HCT116 (cell line): ENCODE measurements around the gene HSF4. TPM values are rescaled to one million over a fixed set of nuclear protein-coding genes. Genes with fewer than 3 reads are reported as not detected.

ENCODE experiments used
- ATAC-seq: fragments of 200-7000 bp; cut with Tn5 transposase; 2 replicates; pipeline ENCODE4 v1.9.1; 2020; ENCODE audit warnings: mild to moderate bottlenecking, moderate library complexity
- BruUV-seq: library from RNA; stranded (reverse); fragments of 400-500 nt; replicated peaks from 2 replicates; lab custom pipeline; 2021; lab: Mats Ljungman, UMichigan
- CTCF ChIA-PET: fragments of 300-600 bp; sonication (Branson Sonifier 250); formaldehyde crosslinking; loops from one replicate; lab custom pipeline; 2021; ENCODE audit warnings: antibody characterized with exemption; lab: Charles Lee
- POLR2A ChIA-PET: fragments of 300-600, 350-600 bp; sonication (Branson Sonifier 250); formaldehyde crosslinking; loops from one replicate; lab custom pipeline; 2021; ENCODE audit warnings: antibody characterized with exemption; lab: Charles Lee
- RAD21 ChIA-PET, 2 experiments: fragments of 300-600 bp; sonication (Branson Sonifier 250); formaldehyde crosslinking; loops; one replicate each; lab custom pipeline; 2023; ENCODE audit warnings: low total read pairs in 2 of 2; ENCODE audit not compliant: uncharacterized antibody in 2 of 2, unreplicated experiment in 2 of 2, low non-redundant PET in 1 of 2; lab: Charles Lee
- DNase-seq: peaks from one replicate; pipeline ENCODE4 v3.0.0-alpha.2; 2010; ENCODE audit warnings: low read depth, low spot score
- H2AFZ ChIP-seq: fragments of 200-600 bp; shearing (Covaris generic), sonication (generic); 2 replicates; pipeline ENCODE4 v1.6.1; 2017; ENCODE audit warnings: low read depth, mixed run types, mixed read lengths, antibody characterized with exemption, low read length; ENCODE audit not compliant: poor library complexity, severe bottlenecking
- H3K27ac ChIP-seq: 2 replicates; pipeline ENCODE4 v1.5.1; 2012; ENCODE audit warnings: low read depth, low read length
- H3K27me3 ChIP-seq: fragments of 200-600 bp; sonication (generic); 2 replicates; pipeline ENCODE4 v1.6.1; 2016; ENCODE audit warnings: mixed run types, low read length, mixed read lengths; ENCODE audit not compliant: insufficient read depth
- H3K36me3 ChIP-seq, 2 experiments: fragments of 200-500 bp in 1 of 2; fragments of 200-600 bp in 1 of 2; sonication (Bioruptor generic) in 1 of 2; sonication (generic) in 1 of 2; 2 replicates each; pipeline versions ENCODE4 v1.5.1 to v1.6.1; 2014 to 2016; ENCODE audit warnings: low read length in 2 of 2, inconsistent platforms in 1 of 2, mixed read lengths in 1 of 2, mixed run types in 1 of 2; ENCODE audit not compliant: insufficient read depth in 2 of 2, control insufficient read depth in 1 of 2
- H3K4me1 ChIP-seq, 2 experiments: fragments of 200-600 bp in 1 of 2; sonication (generic) in 1 of 2; 2 replicates each; pipeline versions ENCODE4 v1.5.1 to v1.6.1; 2012 to 2017; ENCODE audit warnings: low read length in 2 of 2, inconsistent platforms in 1 of 2, mild to moderate bottlenecking in 1 of 2, mixed read lengths in 1 of 2, mixed run types in 1 of 2, moderate library complexity in 1 of 2; ENCODE audit not compliant: insufficient read depth in 2 of 2, control insufficient read depth in 1 of 2
- H3K4me2 ChIP-seq: fragments of 200-600 bp; sonication (generic); 2 replicates; pipeline ENCODE4 v1.6.1; 2017; ENCODE audit warnings: mixed run types, low read length, mixed read lengths
- H3K4me3 ChIP-seq, 2 experiments: fragments of 200-600 bp in 1 of 2; sonication (generic) in 1 of 2; replicated peaks in 1 of 2; 2 replicates each; pipeline ENCODE4 v1.5.1; 2011 to 2016; ENCODE audit warnings: low read length in 2 of 2, control low read depth in 1 of 2, low read depth in 1 of 2, mild to moderate bottlenecking in 1 of 2, mixed read lengths in 1 of 2, mixed run types in 1 of 2
- H3K79me2 ChIP-seq: fragments of 200-600 bp; sonication (generic); 2 replicates; pipeline ENCODE4 v1.6.1; 2017; ENCODE audit warnings: mild to moderate bottlenecking, mixed run types, low read length, moderate library complexity, mixed read lengths; ENCODE audit not compliant: insufficient read depth
- H3K9ac ChIP-seq: fragments of 200-600 bp; sonication (generic); 2 replicates; pipeline ENCODE4 v1.6.1; 2016; ENCODE audit warnings: low read length, mixed read lengths
- H3K9me2 ChIP-seq: fragments of 200-600 bp; sonication (generic), shearing (Covaris generic); 2 replicates; pipeline ENCODE4 v1.6.1; 2017; ENCODE audit warnings: mixed run types, mild to moderate bottlenecking, moderate library complexity; ENCODE audit not compliant: insufficient read depth
- H3K9me3 ChIP-seq, 2 experiments: fragments of 200-500 bp in 1 of 2; fragments of 200-600 bp in 1 of 2; sonication (Bioruptor generic) in 1 of 2; sonication (generic) in 1 of 2; 2 replicates each; pipeline ENCODE4 v1.6.1; 2014 to 2017; ENCODE audit warnings: low read length in 2 of 2, mixed read lengths in 2 of 2, inconsistent platforms in 1 of 2, low read depth in 1 of 2, mild to moderate bottlenecking in 1 of 2, mixed run types in 1 of 2, moderate library complexity in 1 of 2; ENCODE audit not compliant: control insufficient read depth in 1 of 2, insufficient read depth in 1 of 2
- H4K20me1 ChIP-seq: fragments of 200-600 bp; sonication (generic), shearing (Covaris generic); 2 replicates; pipeline ENCODE4 v1.6.1; 2017; ENCODE audit warnings: mixed run types, mild to moderate bottlenecking, moderate library complexity; ENCODE audit not compliant: insufficient read depth
- ATF3 ChIP-seq: IDR thresholded peaks from 2 replicates; pipeline ENCODE4 v1.6.1; 2012
- CBX3 ChIP-seq: IDR thresholded peaks from 2 replicates; pipeline ENCODE4 v1.6.1; 2012; ENCODE audit warnings: low read depth
- CEBPB ChIP-seq: IDR thresholded peaks from 2 replicates; pipeline ENCODE4 v1.6.1; 2012; ENCODE audit warnings: low read depth
- EGR1 ChIP-seq: IDR thresholded peaks from 2 replicates; pipeline ENCODE4 v1.6.1; 2012; ENCODE audit warnings: low read depth
- EZH2 ChIP-seq: fragments of 200-600 bp; sonication (generic); IDR thresholded peaks from 2 replicates; pipeline ENCODE4 v1.6.1; 2017; ENCODE audit warnings: antibody characterized with exemption, mixed run types
- JUND ChIP-seq: IDR thresholded peaks from 2 replicates; pipeline ENCODE4 v1.6.1; 2012
- POLR2A ChIP-seq: IDR thresholded peaks from 2 replicates; pipeline ENCODE4 v1.7.0; 2011; ENCODE audit warnings: borderline replicate concordance; ENCODE audit not compliant: insufficient read depth, insufficient read length; ENCODE audit errors: extremely low read depth
- POLR2AphosphoS5 ChIP-seq: IDR thresholded peaks from 2 replicates; pipeline ENCODE4 v1.6.1; 2011; ENCODE audit warnings: mild to moderate bottlenecking, low read depth, low read length, moderate library complexity
- RAD21 ChIP-seq: IDR thresholded peaks from 2 replicates; pipeline ENCODE4 v1.6.1; 2012; ENCODE audit warnings: low read depth, mild to moderate bottlenecking
- SP1 ChIP-seq: IDR thresholded peaks from 2 replicates; pipeline ENCODE4 v1.6.1; 2012; ENCODE audit warnings: low read depth
- SRF ChIP-seq: IDR thresholded peaks from 2 replicates; pipeline ENCODE4 v1.6.1; 2012; ENCODE audit warnings: low read depth
- YY1 ChIP-seq: IDR thresholded peaks from 2 replicates; pipeline ENCODE4 v1.6.1; 2011; ENCODE audit warnings: low read length, low read depth, moderate library complexity, mild to moderate bottlenecking; ENCODE audit not compliant: insufficient replicate concordance; ENCODE audit errors: extremely low read depth
- ZNF274 ChIP-seq: fragments of 200-500 bp; sonication (Bioruptor generic); IDR thresholded peaks from 2 replicates; pipeline ENCODE4 v1.6.1; 2014; ENCODE audit warnings: mild to moderate bottlenecking, low read depth, low read length, inconsistent platforms
- intact Hi-C: fragments of 100-400 bp; cut with micrococcal nuclease; formaldehyde crosslinking; loops from 2 replicates; pipeline ENCODE4 v1.10.0; 2022
- total RNA-seq: library from RNA; stranded (reverse); gene quantifications from one replicate; pipeline ENCODE4 v1.2.1, GENCODE V29; 2021; ENCODE audit not compliant: unreplicated experiment
- TF ChIP-seq, protein P1 (sequence below), 3 experiments: fragments of 200-600 bp in 1 of 3; sonication (generic) in 1 of 3; IDR thresholded peaks in 2 of 3; conservative IDR thresholded peaks in 1 of 3; 2 replicates each; pipeline ENCODE4 v1.5.1; 2012 to 2017; ENCODE audit warnings: low read depth in 2 of 3, low read length in 2 of 3, antibody characterized with exemption in 1 of 3, borderline replicate concordance in 1 of 3, control low read depth in 1 of 3, mild to moderate bottlenecking in 1 of 3, mixed read lengths in 1 of 3, mixed run types in 1 of 3, moderate library complexity in 1 of 3; ENCODE audit not compliant: insufficient read depth in 1 of 3
- TF ChIP-seq, protein P2 (sequence below): IDR thresholded peaks from 2 replicates; pipeline ENCODE4 v1.6.1; 2011; ENCODE audit warnings: mild to moderate bottlenecking, low read length, moderate library complexity; ENCODE audit not compliant: insufficient replicate concordance; ENCODE audit errors: extremely low read depth
- TF ChIP-seq, protein P3 (sequence below): IDR thresholded peaks from 2 replicates; pipeline ENCODE4 v1.6.1; 2012

HSF4 gene
- total RNA-seq, 1 experiment from 2014 or later, result 46.6 TPM

DNA sequence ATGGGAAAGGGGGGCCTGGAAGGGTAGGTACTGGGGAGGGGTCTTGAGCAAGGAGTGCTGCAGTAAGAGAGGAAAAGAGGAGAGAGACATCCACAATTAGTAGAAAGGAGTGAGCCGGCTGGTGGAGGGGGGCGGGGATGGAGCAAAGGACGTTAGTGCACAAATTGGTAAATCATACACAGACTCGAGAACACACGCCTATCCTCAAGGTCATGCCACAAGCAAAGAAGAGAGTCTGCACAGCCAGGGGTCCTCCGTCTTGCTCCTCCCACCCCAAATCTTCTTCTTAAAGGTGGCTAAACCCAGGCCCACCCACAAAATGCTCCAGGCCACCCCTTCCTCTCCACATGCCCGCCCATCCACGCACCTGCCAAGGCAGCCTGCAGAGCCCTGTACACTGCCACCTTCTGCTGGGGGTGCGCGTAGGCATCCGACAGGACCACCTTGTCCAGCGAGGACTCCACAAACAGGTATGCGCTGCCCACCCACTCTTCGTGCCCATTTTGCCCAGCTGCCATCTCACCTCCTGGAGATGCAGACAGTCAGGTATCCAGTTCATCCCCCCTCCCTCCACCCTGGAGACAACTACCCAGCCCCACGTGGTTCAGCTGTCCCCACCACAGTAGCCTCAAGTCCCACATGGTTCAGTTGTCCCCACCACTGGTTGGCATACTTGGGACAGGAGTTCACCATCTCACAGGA is 8.3 kb upstream of the HSF4 start:
- intact Hi-C loops, result loop anchor here (5.0 kb wide), 1 partner anchor 204 kb away; no protein-coding TSS in a partner anchor
- Histone ChIP-seq H3K9ac (no peak overlapping the region), H3K4me1 (peaks cover 6 to 35% of the 10 kb centered on the region in 2 experiments)
- TF ChIP-seq JUND, result no peak
- TF ChIP-seq, protein P1, sequence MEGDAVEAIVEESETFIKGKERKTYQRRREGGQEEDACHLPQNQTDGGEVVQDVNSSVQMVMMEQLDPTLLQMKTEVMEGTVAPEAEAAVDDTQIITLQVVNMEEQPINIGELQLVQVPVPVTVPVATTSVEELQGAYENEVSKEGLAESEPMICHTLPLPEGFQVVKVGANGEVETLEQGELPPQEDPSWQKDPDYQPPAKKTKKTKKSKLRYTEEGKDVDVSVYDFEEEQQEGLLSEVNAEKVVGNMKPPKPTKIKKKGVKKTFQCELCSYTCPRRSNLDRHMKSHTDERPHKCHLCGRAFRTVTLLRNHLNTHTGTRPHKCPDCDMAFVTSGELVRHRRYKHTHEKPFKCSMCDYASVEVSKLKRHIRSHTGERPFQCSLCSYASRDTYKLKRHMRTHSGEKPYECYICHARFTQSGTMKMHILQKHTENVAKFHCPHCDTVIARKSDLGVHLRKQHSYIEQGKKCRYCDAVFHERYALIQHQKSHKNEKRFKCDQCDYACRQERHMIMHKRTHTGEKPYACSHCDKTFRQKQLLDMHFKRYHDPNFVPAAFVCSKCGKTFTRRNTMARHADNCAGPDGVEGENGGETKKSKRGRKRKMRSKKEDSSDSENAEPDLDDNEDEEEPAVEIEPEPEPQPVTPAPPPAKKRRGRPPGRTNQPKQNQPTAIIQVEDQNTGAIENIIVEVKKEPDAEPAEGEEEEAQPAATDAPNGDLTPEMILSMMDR (IDR thresholded peaks at IDR 0.05 in 2 of 3, conservative IDR thresholded peaks at IDR 0.05 in 1 of 3; ENCODE audit: borderline replicate concordance in 1 of 3, insufficient read depth in 1 of 3, low read depth in 2 of 3, low read length in 2 of 3), result no peak
- TF ChIP-seq ATF3, result no peak
- TF ChIP-seq POLR2A, result no peak
- no peak for TF ChIP-seq ZNF274
- TF ChIP-seq CEBPB, result no peak
- TF ChIP-seq CBX3, result no peak
- TF ChIP-seq EGR1, result no peak
- TF ChIP-seq SP1, result no peak
- TF ChIP-seq, protein P2, sequence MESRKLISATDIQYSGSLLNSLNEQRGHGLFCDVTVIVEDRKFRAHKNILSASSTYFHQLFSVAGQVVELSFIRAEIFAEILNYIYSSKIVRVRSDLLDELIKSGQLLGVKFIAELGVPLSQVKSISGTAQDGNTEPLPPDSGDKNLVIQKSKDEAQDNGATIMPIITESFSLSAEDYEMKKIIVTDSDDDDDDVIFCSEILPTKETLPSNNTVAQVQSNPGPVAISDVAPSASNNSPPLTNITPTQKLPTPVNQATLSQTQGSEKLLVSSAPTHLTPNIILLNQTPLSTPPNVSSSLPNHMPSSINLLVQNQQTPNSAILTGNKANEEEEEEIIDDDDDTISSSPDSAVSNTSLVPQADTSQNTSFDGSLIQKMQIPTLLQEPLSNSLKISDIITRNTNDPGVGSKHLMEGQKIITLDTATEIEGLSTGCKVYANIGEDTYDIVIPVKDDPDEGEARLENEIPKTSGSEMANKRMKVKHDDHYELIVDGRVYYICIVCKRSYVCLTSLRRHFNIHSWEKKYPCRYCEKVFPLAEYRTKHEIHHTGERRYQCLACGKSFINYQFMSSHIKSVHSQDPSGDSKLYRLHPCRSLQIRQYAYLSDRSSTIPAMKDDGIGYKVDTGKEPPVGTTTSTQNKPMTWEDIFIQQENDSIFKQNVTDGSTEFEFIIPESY, result no peak
- no peak for TF ChIP-seq EZH2
- no peak for TF ChIP-seq POLR2AphosphoS5
- no peak for TF ChIP-seq SRF
- TF ChIP-seq, protein P3, sequence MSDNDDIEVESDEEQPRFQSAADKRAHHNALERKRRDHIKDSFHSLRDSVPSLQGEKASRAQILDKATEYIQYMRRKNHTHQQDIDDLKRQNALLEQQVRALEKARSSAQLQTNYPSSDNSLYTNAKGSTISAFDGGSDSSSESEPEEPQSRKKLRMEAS, result no peak
- TF ChIP-seq RAD21, result no peak
- no peak for TF ChIP-seq YY1
- TF ChIP-seq, all 23 proteins: peak for 0
- Histone ChIP-seq H3K36me3 (no peaks in the 10 kb centered on the region), H3K27me3 (no peaks in the 10 kb centered on the region), H3K4me3 (no peak overlapping the region), H4K20me1 (no peaks in the 10 kb centered on the region), H3K9me2 (no peaks in the 10 kb centered on the region), H3K27ac (no peak overlapping the region), H2AFZ (no peak overlapping the region), H3K4me2 (no peak overlapping the region), H3K79me2 (no peaks in the 10 kb centered on the region; the same call in 1 of the 2 replicates), H3K9me3 (no peaks in the 10 kb centered on the region)
- ChIA-PET CTCF (interaction anchor here (1.2 to 5.8 kb wide), 10 partner anchors 13 to 261 kb away, joined by 3 to 79 read pairs (median 8); partner anchors contain the start of genes CES3 and NOL3), POLR2A (no interaction called here), RAD21 (interaction anchor here (0.6 to 1.5 kb wide), 4 partner anchors 68 to 143 kb away, joined by 4 to 19 read pairs (median 8); no protein-coding TSS in a partner anchor)
- ATAC-seq, result no peak
- DNase-seq, result no peak
- no TSS peak for BruUV-seq
